H4 (cell line): Measurements from ENCODE around the gene GLYAT. TPM values are rescaled to one million over a fixed set of nuclear protein-coding genes. Genes with fewer than 3 reads are reported as not detected.

ENCODE experiments used
- DNase-seq: peaks from one replicate; pipeline ENCODE4 v3.0.0-alpha.2; 2015; ENCODE audit warnings: low spot score
- total RNA-seq: library from RNA; depleted of rRNA; stranded (reverse); fragments of >200 nt; shearing (Covaris generic); gene quantifications from 2 replicates; pipeline ENCODE4 v1.2.3, GENCODE V29; 2014; rRNA removed

The GLYAT gene
- not detected in 2 replicates for total RNA-seq

GRCh38 chr11:58731819-58732218 lies at the start of gene GLYAT:
Gene GLYAT (minus strand): TSS chr11:58731943. CDS start chr11:58724496, 7,447 bp downstream.
- no peak for DNase-seq

GRCh38 chr11:58781345-58781744 lies 49.6 kb upstream of the GLYAT start:
- DNase-seq: no peak

DNA sequence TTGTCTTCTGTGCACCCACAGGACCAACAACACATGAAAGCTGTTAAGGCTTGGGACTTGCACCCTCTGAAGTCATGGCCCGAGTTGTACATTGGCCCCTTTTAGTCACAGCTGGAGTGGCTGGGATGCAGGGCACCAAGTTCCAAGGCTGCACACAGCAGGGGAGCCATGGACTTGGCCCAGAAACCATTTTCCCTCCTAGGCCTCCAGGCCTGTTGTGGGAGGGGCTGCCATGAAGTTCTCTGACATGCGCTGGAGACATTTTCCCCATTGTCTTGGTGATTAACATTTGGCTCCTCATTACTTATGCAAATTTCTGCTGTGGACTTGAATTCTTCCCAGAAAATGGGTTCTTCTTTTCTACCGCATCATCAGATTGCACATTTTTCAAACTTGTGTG lies 48.8 kb upstream of the GLYAT start:
- no peak for DNase-seq

DNA sequence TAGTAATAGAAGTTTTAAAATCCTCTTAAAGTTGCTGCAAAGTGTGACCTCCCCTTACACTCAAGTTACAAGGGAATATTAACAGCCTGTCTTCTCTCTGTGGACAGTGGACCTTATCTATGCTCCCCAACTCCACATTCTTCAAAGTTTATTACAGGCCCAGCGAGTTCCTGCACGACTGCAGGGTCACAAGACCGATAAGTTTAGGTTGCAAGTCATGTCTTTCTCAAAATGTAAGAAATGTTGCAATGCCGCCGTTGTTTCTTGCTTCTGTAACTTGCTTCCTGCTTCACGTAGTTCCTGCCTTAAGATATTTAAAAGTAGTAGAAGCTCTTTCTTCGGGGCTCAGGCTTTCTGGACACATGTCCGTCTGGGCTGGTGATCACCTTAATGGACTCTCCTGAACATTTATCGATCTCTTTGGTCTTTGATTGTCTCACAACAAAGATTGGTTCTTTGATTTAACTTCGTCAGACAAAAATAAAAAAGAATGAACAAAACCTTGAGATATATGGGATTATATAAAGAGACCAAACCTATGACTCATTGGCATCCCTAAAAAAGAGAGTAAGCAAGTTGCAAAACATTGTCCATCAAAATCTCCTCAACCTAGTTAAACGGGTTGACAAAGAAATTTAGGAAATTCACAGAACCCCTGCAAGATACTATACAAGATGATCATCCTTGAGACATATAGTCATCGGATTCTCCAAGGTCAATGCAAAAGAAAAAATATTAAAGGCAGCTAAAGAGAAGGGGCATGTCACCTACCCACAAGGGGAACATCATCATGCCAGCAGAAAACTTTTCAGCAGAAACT lies 45.4 kb upstream of the GLYAT start:
- DNase-seq: no peak

DNA sequence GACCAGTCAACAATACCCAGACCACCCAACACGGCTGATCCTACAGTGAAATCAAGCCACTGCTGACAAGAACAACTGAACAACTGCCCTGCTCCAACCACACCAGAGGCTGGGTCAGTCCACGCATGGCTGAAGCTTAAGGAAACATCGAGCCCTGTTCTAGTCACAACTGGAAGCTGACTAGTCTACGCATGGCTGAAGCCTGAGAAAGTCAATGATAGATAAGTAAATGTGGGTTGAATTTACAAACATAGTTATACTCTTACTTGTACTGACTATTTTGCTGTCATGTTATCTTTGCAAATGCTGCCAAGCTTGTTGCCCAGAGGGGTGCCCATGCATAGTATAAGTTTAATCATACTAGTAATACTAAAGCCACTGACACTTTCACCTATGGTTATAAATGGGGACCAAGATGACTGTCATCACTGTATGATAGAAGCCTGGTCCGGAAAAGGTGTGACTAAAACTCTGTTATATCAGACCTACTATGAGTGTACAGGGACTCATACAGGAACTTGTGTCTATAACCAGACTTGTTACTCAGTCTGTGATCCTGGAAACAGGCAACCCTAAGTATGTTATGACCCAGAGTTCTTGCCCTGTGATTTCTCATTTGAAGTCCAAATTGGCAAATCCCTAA lies 43.4 kb upstream of the GLYAT start:
- no peak for DNase-seq

- DNase-seq: no peak
Observed at GRCh38 chr11:58774164-58774593, 42.4 kb upstream of the GLYAT start.

DNA sequence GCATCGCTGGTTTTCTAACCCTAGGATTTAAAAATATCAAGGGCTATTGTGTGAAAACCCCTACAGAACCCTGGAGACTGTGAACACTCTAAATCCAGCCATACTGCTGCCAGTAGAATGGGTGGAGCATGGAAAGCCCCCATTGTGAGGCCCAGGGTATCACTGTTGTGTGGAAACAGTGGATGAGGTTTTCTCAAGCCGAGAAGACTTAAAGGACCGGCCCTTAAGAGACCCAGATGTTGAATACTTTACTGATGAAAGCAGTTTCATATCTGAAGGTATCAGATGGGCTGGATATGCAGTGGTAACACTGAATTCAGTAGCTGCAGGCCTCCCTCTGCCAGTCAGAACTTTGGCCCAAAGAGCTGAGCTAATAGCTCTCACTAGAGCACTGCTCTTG lies 41.6 kb upstream of the GLYAT start:
- DNase-seq: no peak

DNA sequence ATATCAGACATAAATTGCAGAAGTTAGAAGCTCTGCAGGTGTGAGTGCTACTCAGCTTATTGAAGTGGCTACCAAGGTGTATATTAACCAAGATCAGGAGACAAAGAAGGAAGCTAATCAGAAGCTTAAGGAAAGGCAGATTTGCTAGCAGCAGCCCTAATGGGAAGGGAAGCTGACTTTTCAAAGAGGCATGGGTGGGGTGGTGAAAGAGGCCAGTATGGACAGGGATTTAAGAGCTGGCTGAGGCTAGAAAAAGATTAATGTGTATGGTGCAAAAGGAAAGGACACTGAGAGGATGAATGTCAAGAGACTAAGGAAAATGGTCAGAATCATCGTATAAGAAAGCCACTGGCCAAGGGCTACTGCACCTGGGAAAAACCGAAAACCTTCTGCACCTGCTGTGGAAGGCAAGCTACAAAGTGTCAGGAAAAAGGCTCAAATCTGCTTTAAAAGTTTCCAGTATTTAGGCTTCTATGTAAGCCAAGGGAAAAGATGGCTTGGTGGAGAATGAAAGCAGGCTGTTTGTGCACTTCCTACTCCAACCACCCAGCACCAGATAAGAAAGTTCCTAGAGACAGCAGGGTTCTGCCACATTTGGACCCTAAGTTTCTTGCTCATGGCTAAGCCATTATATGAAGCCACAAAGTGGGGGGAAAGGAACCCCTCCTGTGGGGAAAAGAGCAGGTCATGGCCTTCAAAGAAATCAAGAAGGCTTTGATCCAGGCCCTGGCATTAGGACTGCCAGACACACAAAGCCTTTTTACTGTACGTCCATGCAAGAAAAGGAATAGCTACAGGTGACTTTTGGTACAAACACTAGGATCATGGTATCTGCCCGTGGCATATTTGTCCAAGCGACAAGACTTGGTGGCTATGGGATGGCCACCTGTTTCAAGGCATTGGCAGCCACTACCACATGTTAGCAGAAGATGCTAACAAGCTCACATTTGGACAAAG lies 40.9 kb upstream of the GLYAT start:
- DNase-seq: no peak

GRCh38 chr11:58771458-58771855 lies 39.7 kb upstream of the GLYAT start:
- DNase-seq: no peak

DNA sequence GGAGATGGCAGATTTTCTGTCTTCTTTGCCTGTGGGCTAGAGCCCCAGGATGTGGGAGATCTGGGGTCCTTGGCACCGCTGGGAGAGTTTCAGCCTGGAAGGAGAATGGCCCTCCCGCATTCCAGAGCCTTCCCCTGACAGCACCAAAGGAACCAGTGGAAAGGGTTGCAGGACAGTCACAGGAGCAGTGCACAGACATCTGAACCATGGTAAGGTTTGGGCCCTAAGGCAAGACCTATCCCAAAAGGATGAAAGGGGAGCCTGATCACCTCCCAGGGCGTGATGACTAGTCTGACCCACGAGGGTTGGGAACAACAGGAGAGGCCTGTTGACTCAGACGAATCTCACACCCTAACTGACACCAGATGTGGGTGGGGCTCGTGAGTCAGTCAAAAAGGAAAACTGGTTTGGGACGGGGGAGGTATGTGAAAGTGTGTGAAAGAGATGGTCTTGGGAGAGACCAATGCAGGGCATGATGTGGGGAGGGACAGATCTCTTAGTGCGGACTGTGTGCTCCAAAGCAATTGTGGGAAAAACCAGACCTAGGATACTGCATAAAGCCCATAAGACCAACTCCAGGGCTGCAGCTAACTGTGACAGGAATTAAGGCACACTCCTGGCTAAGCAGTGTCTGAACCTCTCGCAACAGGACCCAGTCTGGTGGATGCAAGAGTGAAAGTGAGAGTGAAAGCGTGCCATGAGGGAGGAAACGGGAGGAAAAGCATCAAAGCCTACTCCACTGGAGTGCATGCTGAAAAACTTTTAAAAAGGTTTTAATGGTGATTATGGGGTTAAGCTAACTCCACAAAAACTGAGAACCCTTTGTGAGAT lies 39.1 kb upstream of the GLYAT start:
- peak; percentile 21 for DNase-seq

DNA sequence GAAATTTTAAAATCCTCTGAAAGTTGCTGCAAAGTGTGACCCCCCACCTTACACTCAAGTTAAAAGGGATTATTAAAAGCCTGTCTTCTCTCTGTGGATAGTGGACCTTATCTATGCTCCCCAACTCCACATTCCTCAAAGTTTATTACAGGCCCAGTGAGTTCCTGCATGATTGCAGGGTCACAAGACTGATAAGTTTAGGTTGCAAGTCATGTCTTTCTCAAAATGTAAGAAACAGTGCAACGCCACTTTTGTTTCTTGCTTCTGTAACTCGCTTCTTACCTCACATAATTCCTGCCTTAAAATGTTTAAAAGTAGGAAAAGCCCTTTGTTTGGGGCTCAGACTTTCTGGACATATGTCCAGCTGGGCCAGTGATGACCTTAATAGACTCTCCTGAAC lies 38.4 kb upstream of the GLYAT start:
- no peak for DNase-seq

DNA sequence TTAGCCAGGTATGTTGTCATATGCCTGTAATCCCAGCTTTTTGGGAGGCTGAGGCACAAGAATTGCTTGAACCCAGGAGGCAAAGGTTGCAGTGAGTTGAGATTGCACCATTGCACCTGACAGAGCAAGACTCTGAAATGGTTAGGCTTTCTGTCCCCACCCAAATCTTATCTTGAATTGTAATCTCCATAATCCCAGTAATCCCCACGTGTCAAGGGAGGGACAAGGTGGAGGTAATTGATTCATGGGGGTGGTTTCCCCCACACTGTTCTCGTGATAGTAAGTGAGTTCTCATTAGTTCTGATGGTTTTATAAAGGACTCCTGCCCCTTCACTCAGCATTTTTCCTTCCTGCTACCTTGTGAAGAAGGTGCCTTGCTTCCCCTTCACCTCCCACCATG lies 37.6 kb upstream of the GLYAT start:
- no peak for DNase-seq

- no peak for DNase-seq
Observed at GRCh38 chr11:58768137-58768536, 36.4 kb upstream of the GLYAT start.

GRCh38 chr11:58765078-58765477 lies 33.3 kb upstream of the GLYAT start:
- no peak for DNase-seq

DNA sequence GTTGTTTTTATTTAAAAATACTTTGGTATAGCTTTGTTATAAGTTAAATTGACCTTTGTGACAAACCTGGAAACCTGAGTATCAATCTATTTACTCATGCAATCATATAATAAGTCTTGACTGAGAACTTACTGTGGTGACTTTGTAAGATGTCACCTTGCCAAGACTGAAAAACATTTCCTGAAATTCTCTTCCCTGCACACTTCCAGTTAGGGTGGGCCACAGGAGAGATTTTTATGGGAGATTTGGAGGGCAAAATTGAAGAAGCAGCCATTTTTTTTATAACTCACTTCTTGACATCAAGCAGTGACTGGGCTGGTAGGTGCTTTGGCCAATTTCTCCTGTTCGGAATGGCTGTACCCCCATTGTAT lies 31.4 kb upstream of the GLYAT start:
- DNase-seq: no peak

GRCh38 chr11:58762284-58763119 lies 30.8 kb upstream of the GLYAT start:
- no peak for DNase-seq

DNA sequence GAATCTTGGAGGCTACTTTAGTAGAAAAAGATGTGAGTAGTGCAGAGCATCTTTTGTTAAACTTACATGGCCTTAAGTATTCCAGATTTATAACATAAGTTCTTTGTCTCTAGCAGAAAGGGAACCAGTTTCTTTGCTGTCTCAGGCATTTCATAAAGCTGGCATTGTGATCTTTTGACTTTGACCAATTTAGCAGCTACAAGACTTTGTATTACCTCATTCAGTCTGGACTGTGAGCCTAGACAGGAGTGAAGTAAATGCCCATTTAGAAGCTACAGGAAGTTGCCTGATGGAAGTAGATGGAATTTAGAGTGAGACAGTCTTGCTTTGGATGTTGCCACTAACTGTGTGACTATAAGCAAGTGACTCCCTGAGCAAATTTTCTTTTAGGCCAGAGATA lies 25.7 kb upstream of the GLYAT start:
- DNase-seq: no peak

DNA sequence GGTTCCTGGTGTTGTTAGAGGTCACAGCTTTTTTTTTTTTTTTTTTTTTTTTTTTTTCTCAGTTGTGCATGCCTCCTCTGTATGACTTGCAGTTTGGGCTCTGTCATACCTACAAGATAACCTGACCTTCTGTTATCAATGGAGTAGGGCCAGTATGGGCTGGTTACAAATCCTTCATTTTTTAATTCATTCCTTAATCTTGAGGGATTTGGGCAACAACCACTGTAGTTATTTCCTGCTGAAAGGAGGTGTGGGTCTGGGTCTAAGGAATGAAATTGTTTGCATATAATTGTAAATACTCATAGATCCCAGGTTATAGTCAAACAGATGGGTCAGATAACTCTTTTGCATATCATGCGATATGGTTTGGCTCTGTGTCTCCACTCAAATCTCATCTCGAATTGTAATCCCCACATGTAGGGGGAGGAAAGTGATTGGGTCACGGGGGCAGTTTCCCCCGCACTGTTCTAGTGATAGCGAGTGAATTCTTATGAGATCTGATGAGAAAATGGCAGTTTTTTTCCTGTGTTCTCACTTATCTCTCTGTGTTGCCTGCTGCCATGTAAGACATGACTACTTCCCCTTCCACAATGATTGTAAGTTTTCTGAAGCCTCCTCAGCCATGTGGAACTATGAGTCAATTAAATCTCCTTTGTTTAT lies 14.1 kb upstream of the GLYAT start:
- no peak for DNase-seq

GRCh38 chr11:58744988-58745704 lies 13.4 kb upstream of the GLYAT start:
- DNase-seq: no peak
